NB4 (cell line): Measurements from ENCODE around the gene ZBTB20.

Experiments used
- DNase-seq: peaks from one replicate; pipeline ENCODE4 v3.0.0; 2010; ENCODE audit warnings: low read depth
- H3K4me3 ChIP-seq: one replicate; pipeline ENCODE4 v1.5.1; 2011; ENCODE audit warnings: mild to moderate bottlenecking, low read depth, low read length, moderate library complexity
- CTCF ChIP-seq: IDR thresholded peaks from one replicate; pipeline ENCODE4 v1.5.1; 2012; ENCODE audit warnings: low read depth, low read length
- MAX ChIP-seq: IDR thresholded peaks from 2 replicates; pipeline ENCODE4 v1.6.1; 2011; ENCODE audit warnings: low read depth, low read length
- MYC ChIP-seq: IDR thresholded peaks from 2 replicates; pipeline ENCODE4 v1.6.1; 2011; ENCODE audit warnings: low read depth, low read length
- POLR2A ChIP-seq: IDR thresholded peaks from 2 replicates; pipeline ENCODE4 v1.6.1; 2011; ENCODE audit warnings: mild to moderate bottlenecking; ENCODE audit not compliant: insufficient read length; ENCODE audit errors: extremely low read depth

Gene ZBTB20

DNA sequence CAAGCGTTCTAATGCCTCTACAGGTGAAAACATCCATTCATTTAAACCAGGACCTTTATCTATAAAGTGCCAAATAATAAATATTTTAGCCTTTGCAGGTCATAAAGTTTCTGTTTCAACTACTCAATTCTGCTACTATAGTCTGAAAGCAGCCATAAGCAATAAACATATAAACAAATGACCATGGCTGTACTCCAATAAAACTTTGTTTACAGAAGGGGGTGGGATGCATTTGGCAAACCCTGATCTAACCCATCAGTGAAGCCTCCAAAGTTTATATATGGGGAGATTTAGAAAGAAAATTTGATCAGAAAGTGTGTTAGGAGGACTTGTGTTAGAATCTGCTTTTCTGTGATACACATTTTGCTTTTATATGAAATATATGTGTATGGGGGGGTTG, 161.3 kb downstream of the ZBTB20 start:
- H3K4me3 ChIP-seq = no peak overlapping the region
- TF ChIP-seq MYC (no peak), MAX (no peak), POLR2A (no peak), CTCF (no peak)
- DNase-seq = no peak

DNA sequence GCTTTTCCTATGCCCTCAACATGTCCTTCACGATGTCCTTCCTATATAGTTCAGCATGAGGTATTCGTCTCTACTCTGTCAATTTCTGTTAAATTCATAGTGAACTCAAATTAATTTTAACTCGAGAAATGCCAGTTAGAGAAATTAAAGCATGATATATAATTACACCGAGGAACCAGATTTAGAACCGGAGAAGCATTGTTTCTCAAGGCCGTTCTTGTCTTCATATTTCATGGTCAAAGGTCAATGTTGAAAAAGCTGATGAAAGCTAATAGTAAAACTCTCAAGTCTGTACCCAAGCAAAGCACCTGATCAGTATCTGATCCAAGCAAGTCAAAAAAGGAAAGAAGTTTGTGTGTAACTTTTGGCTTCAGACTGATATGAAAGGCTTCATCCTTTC, 163.8 kb downstream of the ZBTB20 start:
- no peak for DNase-seq
- TF ChIP-seq CTCF (no peak), MYC (no peak), MAX (no peak), POLR2A (no peak)
- no peak overlapping the region for H3K4me3 ChIP-seq

GRCh38 chr3:114974387-114974786, 172.7 kb downstream of the ZBTB20 start:
- TF ChIP-seq MAX = no peak
- TF ChIP-seq MYC = no peak
- no peak for TF ChIP-seq POLR2A
- TF ChIP-seq CTCF = no peak
- no peak for DNase-seq
- H3K4me3 ChIP-seq = no peak overlapping the region

GRCh38 chr3:114973536-114973935, 173.6 kb downstream of the ZBTB20 start:
- no peak for DNase-seq
- H3K4me3 ChIP-seq = no peak overlapping the region
- TF ChIP-seq CTCF (no peak), MYC (no peak), POLR2A (no peak), MAX (no peak)

DNA sequence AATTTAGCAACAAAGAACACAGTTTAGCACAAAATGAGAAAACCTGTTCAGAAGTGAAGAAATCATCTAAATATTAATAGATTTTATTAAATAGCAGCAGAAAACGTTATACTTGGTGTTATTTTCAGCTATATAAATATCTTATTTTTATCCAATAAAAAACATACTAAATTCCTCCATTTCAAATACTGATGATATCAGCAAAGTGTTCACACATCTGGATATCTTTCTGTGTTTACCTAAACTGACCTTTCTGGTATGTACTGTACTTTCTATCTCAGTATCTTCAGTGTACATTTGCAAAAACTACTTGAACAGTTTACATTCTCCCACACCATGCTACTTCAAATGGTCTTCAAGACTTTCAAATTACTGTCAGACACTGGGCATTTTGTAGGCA, 179.9 kb downstream of the ZBTB20 start:
- H3K4me3 ChIP-seq = no peak overlapping the region
- DNase-seq = no peak
- TF ChIP-seq POLR2A (no peak), CTCF (no peak), MAX (no peak), MYC (no peak)

DNA sequence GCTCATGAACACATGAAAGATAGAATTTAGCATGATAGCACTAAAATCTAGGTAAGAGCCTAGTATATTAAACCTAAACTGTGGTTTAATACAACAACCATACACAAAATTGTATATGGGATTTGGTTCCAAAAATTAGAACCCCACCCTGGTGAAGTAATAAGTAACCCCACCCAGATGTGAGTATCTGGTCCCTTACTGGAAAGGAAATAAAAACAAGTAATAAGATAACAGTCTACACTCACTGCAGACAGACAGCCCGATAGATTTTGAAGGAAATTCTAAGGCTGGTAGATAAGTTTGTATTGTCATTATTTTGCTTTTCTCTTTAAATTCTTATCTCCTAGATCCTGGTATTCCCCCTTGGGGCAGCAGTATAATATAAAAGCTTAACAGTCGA, 184.9 kb downstream of the ZBTB20 start:
- no peak overlapping the region for H3K4me3 ChIP-seq
- no peak for TF ChIP-seq MYC
- TF ChIP-seq POLR2A = no peak
- TF ChIP-seq MAX = no peak
- no peak for TF ChIP-seq CTCF
- DNase-seq = no peak
